H1 (cell line): ENCODE data around the gene AGAP1.

Experiments used
- BRCA1 ChIP-seq: IDR thresholded peaks from 2 replicates; pipeline ENCODE4 v1.6.1; 2012; ENCODE audit warnings: low read depth, low read length, improper control_type of control experiment
- CHD2 ChIP-seq: IDR thresholded peaks from 2 replicates; pipeline ENCODE4 v1.6.1; 2012; ENCODE audit warnings: low read length, improper control_type of control experiment
- CREB1 ChIP-seq: IDR thresholded peaks from 2 replicates; pipeline ENCODE4 v1.6.1; 2012; ENCODE audit warnings: inconsistent platforms
- CTCF ChIP-seq, 3 experiments: IDR thresholded peaks; 1 replicate in 2 of 3; 2 replicates in 1 of 3; pipeline versions ENCODE4 v1.5.1 to v1.6.1; 2011; ENCODE audit warnings: low read length in 3 of 3, mild to moderate bottlenecking in 3 of 3, inconsistent platforms in 2 of 3, low read depth in 1 of 3, moderate library complexity in 1 of 3; ENCODE audit not compliant: insufficient read depth in 1 of 3; ENCODE audit errors: control extremely low read depth in 1 of 3
- FOSL1 ChIP-seq: IDR thresholded peaks from 2 replicates; pipeline ENCODE4 v1.6.1; 2011; ENCODE audit warnings: mild to moderate bottlenecking, low read depth, low read length, moderate library complexity; ENCODE audit not compliant: insufficient read depth
- MAFK ChIP-seq: IDR thresholded peaks from 2 replicates; pipeline ENCODE4 v1.6.1; 2012; ENCODE audit warnings: low read depth, mild to moderate bottlenecking, improper control_type of control experiment, low read length
- POLR2A ChIP-seq, 2 experiments: IDR thresholded peaks; 1 replicate in 1 of 2; 2 replicates in 1 of 2; pipeline ENCODE4 v1.6.1; 2011; ENCODE audit warnings: low read depth in 2 of 2, low read length in 2 of 2, mild to moderate bottlenecking in 2 of 2; ENCODE audit errors: control extremely low read depth in 1 of 2
- POLR2AphosphoS5 ChIP-seq: IDR thresholded peaks from 2 replicates; pipeline ENCODE4 v1.6.1; 2011; ENCODE audit warnings: low read depth, low read length
- RBBP5 ChIP-seq: IDR thresholded peaks from 2 replicates; pipeline ENCODE4 v1.7.1; 2012; ENCODE audit warnings: low read depth, mild to moderate bottlenecking, inconsistent platforms, low read length, moderate library complexity, borderline replicate concordance
- TEAD4 ChIP-seq: IDR thresholded peaks from 2 replicates; pipeline ENCODE4 v1.6.1; 2012; ENCODE audit warnings: low read depth, low read length, inconsistent platforms, mixed read lengths

GRCh38 chr2:235723371-235723770, 229.5 kb downstream of the AGAP1 start:
- TF ChIP-seq BRCA1 (no peak), POLR2A (IDR thresholded peaks at IDR 0.05; ENCODE audit: control extremely low read depth in 1 of 2, low read depth in 2 of 2, low read length in 2 of 2) (no peak), CREB1 (no peak), CHD2 (no peak), FOSL1 (no peak), CTCF (IDR thresholded peaks at IDR 0.05; ENCODE audit: control extremely low read depth in 1 of 3, insufficient read depth in 1 of 3, low read depth in 1 of 3, low read length in 3 of 3) (no peak), TEAD4 (no peak), POLR2AphosphoS5 (no peak), RBBP5 (no peak), MAFK (no peak)
